Adrenal gland (tissue), 12 donors: ENCODE data around the gene LSM14A. TPM values are rescaled to one million over a fixed set of nuclear protein-coding genes. Genes with fewer than 3 reads are reported as not detected.

ENCODE experiments used
- DNase-seq, 7 donors: peaks; one replicate each; pipeline ENCODE4 v3.0.0-alpha.2; 2019 to 2020
- H3K27ac ChIP-seq, 5 donors: fragments of 200-600 bp; sonication (generic) in 4 of 5; 1 replicate in 3 of 5; 2 replicates in 2 of 5; pipeline versions ENCODE4 v1.5.1 to v1.8.0; 2016 to 2020; ENCODE audit warnings: mild to moderate bottlenecking in 1 of 5
- H3K27me3 ChIP-seq: fragments of 200-600 bp; 2 replicates; pipeline ENCODE4 v1.8.0; 2021
- H3K36me3 ChIP-seq, 2 donors: fragments of 200-600 bp; replicated peaks in 1 of 2; 1 replicate in 1 of 2; 2 replicates in 1 of 2; pipeline versions ENCODE4 v1.5.1 to v1.8.0; 2018 to 2022
- H3K4me1 ChIP-seq, 2 donors: fragments of 200-600 bp; replicated peaks in 1 of 2; 1 replicate in 1 of 2; 2 replicates in 1 of 2; pipeline versions ENCODE4 v1.5.1 to v1.8.0; 2018 to 2021
- H3K4me3 ChIP-seq, 4 donors: fragments of 200-600 bp; sonication (generic) in 3 of 4; one replicate each; pipeline ENCODE4 v1.5.1; 2016 to 2018
- H3K9me3 ChIP-seq, 3 donors: fragments of 200-600 bp; sonication (generic) in 1 of 3; replicated peaks in 1 of 3; 1 replicate in 2 of 3; 2 replicates in 1 of 3; pipeline versions ENCODE4 v1.5.1 to v1.8.0; 2016 to 2021
- POLR2A ChIP-seq, 2 donors: fragments of 450-650 bp; IDR thresholded peaks; one replicate each; pipeline ENCODE4 v1.6.1; 2017; ENCODE audit warnings: antibody characterized with exemption in 2 of 2, mild to moderate bottlenecking in 2 of 2, moderate library complexity in 1 of 2
- whole genome bisulfite sequencing, 4 donors: extraction: QIAGEN DNeasy Blood & Tissue Kit in 2 of 4; methylation state at CpG; one replicate each; pipeline versions ENCODE4 v1.1.5 to v1.1.7; 2013 to 2017; 5-methylcytosine and 5-hydroxymethylcytosine counted together
- intact Hi-C, 2 donors: fragments of 100-400 bp; cut with DNase I; formaldehyde crosslinking; loops; one replicate each; pipeline versions ENCODE4 v1.14.1 to v1.15.0; 2022 to 2023
- polyA plus RNA-seq, 3 donors: library from polyadenylated mRNA; stranded (reverse); fragments of 200-250 nt in 2 of 3; fragments of 350-450 nt in 1 of 3; fragmentation: Illumina TruSeq in 1 of 3; extraction: RNeasy Lipid Tissue Mini Kit (QIAGEN cat#74804) in 1 of 3; gene quantifications; one replicate each; pipeline ENCODE4 v1.2.3, GENCODE V29; 2013 to 2014
- total RNA-seq, 9 donors: library from RNA; depleted of rRNA in 4 of 9; stranded (reverse); fragments of >200 nt in 4 of 9; fragments of 120-200 nt in 1 of 9; fragmentation: NEBNext Ultra II Directional in 1 of 9; extraction: Animal tissue kit (Norgen Biotek cat#: 25700) in 1 of 9; gene quantifications; one replicate each; pipeline versions ENCODE4 v1.1.0 to v1.2.4, GENCODE V29; 2013 to 2023
- TF ChIP-seq, protein P1 (sequence below), 6 experiments: fragments of 450-650 bp in 4 of 6; fragments of 200-600 bp in 2 of 6; sonication (generic) in 1 of 6; IDR thresholded peaks; 1 replicate in 5 of 6; 2 replicates in 1 of 6; pipeline versions ENCODE4 v1.5.1 to v1.8.0; 2016 to 2021; ENCODE audit warnings: antibody characterized with exemption in 6 of 6, mild to moderate bottlenecking in 2 of 6, moderate library complexity in 1 of 6
- donor health status: healthy with polysubstance abuse.
- donor health status: Bipolar disorder and iron deficiency.
- donor health status: DM: yes; HTN: yes; CAD: no.
- donor health status: DM: no; HTN: no; CAD: no.
- donor health status: DM: no; HTN: no; CAD: no.
- donor health status: DM: yes; HTN: yes; CAD: no.

Gene LSM14A
- total and polyA plus RNA-seq, 12 donors, result 44.5 to 130 (median 84.6) TPM

DNA sequence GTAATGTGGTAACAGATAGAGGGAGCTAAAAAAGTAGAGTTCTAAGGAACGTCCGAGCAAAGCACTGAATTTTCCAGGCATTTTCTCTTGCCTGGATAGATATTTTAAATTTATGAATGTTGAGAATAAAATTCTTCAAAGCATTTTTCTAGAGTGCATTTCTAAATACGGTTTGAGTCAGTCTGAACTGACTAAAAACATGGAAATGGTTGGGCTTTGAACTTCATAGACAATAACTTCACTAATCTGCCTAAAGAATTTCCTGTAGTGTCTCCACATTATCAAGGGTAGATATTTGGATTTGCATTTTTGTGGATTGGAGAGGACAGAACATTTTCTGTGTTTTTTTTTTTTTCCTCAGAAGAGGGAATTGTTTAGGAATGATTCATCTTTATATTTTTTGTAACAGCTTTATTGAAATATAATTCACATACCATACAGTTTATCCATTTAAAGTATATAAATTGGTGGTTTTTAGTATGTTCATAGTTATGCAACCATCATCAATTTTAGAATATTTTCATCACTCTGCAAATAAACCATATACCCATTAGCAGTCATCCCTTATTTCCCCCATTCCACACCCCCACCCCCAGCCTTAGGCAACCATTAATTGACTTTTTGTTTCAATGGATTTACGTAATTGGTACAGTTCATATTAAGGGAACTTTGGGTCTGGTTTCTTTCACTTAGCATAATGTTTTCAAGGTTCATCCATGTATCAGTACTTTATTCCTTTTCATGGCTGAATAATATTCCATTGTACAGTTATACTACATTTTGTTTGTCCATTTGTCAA, 102.7 kb downstream of the LSM14A start:
- H3K36me3 ChIP-seq, result no peaks in the 10 kb centered on the region
- DNase-seq, result peak in 1 of 7 donors; percentile 25
- H3K9me3 ChIP-seq, result no peaks in the 10 kb centered on the region
- no peak for TF ChIP-seq POLR2A (IDR thresholded peaks at IDR 0.05)
- TF ChIP-seq, protein P1, sequence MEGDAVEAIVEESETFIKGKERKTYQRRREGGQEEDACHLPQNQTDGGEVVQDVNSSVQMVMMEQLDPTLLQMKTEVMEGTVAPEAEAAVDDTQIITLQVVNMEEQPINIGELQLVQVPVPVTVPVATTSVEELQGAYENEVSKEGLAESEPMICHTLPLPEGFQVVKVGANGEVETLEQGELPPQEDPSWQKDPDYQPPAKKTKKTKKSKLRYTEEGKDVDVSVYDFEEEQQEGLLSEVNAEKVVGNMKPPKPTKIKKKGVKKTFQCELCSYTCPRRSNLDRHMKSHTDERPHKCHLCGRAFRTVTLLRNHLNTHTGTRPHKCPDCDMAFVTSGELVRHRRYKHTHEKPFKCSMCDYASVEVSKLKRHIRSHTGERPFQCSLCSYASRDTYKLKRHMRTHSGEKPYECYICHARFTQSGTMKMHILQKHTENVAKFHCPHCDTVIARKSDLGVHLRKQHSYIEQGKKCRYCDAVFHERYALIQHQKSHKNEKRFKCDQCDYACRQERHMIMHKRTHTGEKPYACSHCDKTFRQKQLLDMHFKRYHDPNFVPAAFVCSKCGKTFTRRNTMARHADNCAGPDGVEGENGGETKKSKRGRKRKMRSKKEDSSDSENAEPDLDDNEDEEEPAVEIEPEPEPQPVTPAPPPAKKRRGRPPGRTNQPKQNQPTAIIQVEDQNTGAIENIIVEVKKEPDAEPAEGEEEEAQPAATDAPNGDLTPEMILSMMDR (IDR thresholded peaks at IDR 0.05), result no peak
- no peak overlapping the region for H3K4me3 ChIP-seq
- H3K27ac ChIP-seq, result peak overlapping the region in 3 of 5 donors; percentile 55 to 86 (median 69)
- H3K27me3 ChIP-seq, result no peaks in the 10 kb centered on the region
- 34 to 41% (median 39%) methylated on average over 4 of the region's 4 CpGs for WGBS, 4 donors
- H3K4me1 ChIP-seq, result peaks cover 7 to 24% of the 10 kb centered on the region in 2 donors
- intact Hi-C loops, result no loop called here

DNA sequence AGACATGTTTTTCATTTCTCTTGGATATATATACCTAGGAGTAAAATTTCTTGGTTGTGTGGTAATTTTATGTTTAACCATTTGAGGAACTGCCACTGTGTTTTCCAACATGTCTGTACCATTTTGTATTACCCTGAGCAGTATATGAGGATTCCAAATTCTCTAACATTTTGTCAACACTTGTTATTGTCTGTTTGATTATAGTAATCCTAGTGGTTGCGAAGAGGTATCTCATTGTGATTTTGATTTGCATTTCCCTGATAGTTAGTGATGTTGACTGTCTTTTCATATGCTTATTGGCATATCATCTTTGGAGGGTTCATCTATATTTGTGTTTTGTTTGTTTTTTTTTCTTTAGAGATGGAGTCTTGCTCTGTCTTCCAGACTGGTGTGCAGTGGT, 103.4 kb downstream of the LSM14A start:
- 97 to 100% (median 99%) methylated on average over 1 of the region's 1 CpG for WGBS, 4 donors
- H3K4me1 ChIP-seq, result peaks cover 1 to 18% of the 10 kb centered on the region in 2 donors
- intact Hi-C loops, result no loop called here
- no peaks in the 10 kb centered on the region for H3K36me3 ChIP-seq
- H3K27ac ChIP-seq, result peak overlapping the region in 1 of 5 donors; percentile 13
- no peaks in the 10 kb centered on the region for H3K9me3 ChIP-seq
- no peak for DNase-seq
- no peaks in the 10 kb centered on the region for H3K27me3 ChIP-seq
- TF ChIP-seq POLR2A (IDR thresholded peaks at IDR 0.05), result no peak
- TF ChIP-seq, protein P1 (IDR thresholded peaks at IDR 0.05), result no peak
- no peak overlapping the region for H3K4me3 ChIP-seq

DNA sequence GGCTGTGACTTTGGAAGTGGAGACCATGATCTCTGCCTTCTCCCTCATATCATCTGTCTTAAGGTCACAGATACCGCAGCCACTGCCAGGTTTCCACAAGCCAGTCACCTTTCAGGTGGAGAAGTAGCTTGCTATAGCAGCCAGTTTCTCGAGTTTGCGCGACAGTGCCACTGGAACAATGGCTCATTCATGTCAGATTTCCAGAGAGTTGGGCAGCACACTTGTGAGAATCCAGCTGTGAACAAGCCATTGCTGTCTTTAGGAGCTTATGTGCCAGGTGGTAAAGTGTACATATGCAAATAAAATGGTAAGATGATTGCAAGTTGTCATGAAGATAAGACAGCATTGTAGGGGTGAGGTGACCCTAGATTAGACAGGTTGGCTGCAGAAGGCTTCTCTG, 104.3 kb downstream of the LSM14A start:
- H3K9me3 ChIP-seq, result no peaks in the 10 kb centered on the region
- H3K4me3 ChIP-seq, result no peak overlapping the region
- 85 to 90% (median 88%) methylated on average over 2 to 4 of the region's 4 CpGs for WGBS, 4 donors
- H3K4me1 ChIP-seq, result peaks cover 0 to 9% of the 10 kb centered on the region in 2 donors
- H3K27me3 ChIP-seq, result no peaks in the 10 kb centered on the region
- H3K27ac ChIP-seq, result no peak overlapping the region
- intact Hi-C loops, result no loop called here
- H3K36me3 ChIP-seq, result no peaks in the 10 kb centered on the region
- DNase-seq, result peak in 1 of 7 donors; percentile 48
- TF ChIP-seq, protein P1 (IDR thresholded peaks at IDR 0.05), result no peak
- no peak for TF ChIP-seq POLR2A (IDR thresholded peaks at IDR 0.05)

DNA sequence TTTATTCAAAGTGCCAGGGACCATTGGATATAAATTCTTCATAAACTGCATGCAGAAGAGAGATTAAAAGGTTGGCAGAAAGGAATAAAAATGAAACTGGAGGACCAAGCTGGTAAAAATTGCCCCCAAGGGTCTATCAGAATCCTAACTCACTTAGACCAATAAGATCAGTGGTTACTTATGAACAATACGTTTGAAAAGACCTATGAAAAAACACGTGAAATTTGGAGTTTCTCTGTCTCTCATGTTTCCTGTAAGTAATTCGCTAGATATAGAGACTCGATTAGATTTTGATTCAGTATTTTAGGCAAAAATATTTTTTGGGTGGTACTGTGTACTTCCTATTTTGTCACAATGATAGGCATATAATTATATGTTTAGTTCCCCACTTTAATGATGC, 104.9 kb downstream of the LSM14A start:
- intact Hi-C loops, result no loop called here
- TF ChIP-seq, protein P1 (IDR thresholded peaks at IDR 0.05), result no peak
- TF ChIP-seq POLR2A (IDR thresholded peaks at IDR 0.05), result no peak
- peaks cover 0 to 10% of the 10 kb centered on the region in 2 donors for H3K4me1 ChIP-seq

More for the DNA sequence above, 104.9 kb downstream of the LSM14A start:
- Histone ChIP-seq H3K9me3 (no peaks in the 10 kb centered on the region), H3K4me3 (no peak overlapping the region), H3K36me3 (no peaks in the 10 kb centered on the region), H3K27ac (no peak overlapping the region), H3K27me3 (no peaks in the 10 kb centered on the region)
- 73 to 78% (median 74%) methylated on average over 4 of the region's 4 CpGs for WGBS, 4 donors
- DNase-seq, result no peak
